HG03108 (cell line): ENCODE results near the gene ACTRT2.

ENCODE experiments used
- ATAC-seq: cut with Tn5 transposase; IDR thresholded peaks from one replicate; pipeline ENCODE4 v1.9.1; 2021; ENCODE audit warnings: moderate library complexity; ENCODE audit not compliant: unreplicated experiment

The ACTRT2 gene

GRCh38 chr1:2983706-2984398 lies 37.4 kb upstream of the ACTRT2 start:
- no peak for ATAC-seq

GRCh38 chr1:2984399-2985061 lies 36.7 kb upstream of the ACTRT2 start:
- no peak for ATAC-seq

- no peak for ATAC-seq
Observed at GRCh38 chr1:2985067-2985561, 36.2 kb upstream of the ACTRT2 start.

GRCh38 chr1:2985694-2986548 lies 35.3 kb upstream of the ACTRT2 start:
- no peak for ATAC-seq

- no peak for ATAC-seq
Observed at GRCh38 chr1:2986549-2987305, 34.5 kb upstream of the ACTRT2 start.

- no peak for ATAC-seq
Observed at GRCh38 chr1:2987773-2988172, 33.5 kb upstream of the ACTRT2 start.

- no peak for ATAC-seq
Observed at GRCh38 chr1:2988256-2988655, 33.0 kb upstream of the ACTRT2 start.

GRCh38 chr1:2989185-2989584 lies 32.1 kb upstream of the ACTRT2 start:
- ATAC-seq, result no peak

GRCh38 chr1:2989976-2990375 lies 31.3 kb upstream of the ACTRT2 start:
- no peak for ATAC-seq

- no peak for ATAC-seq
Observed at GRCh38 chr1:2990376-2991115, 30.7 kb upstream of the ACTRT2 start.

- ATAC-seq, result no peak
Observed at GRCh38 chr1:2991753-2992495, 29.3 kb upstream of the ACTRT2 start.

GRCh38 chr1:2998503-2999100 lies 22.7 kb upstream of the ACTRT2 start:
- ATAC-seq, result no peak

GRCh38 chr1:2999138-2999537 lies 22.1 kb upstream of the ACTRT2 start:
- ATAC-seq, result no peak

GRCh38 chr1:2999571-2999970 lies 21.7 kb upstream of the ACTRT2 start:
- ATAC-seq, result no peak

GRCh38 chr1:3000214-3000613 lies 21.1 kb upstream of the ACTRT2 start:
- no peak for ATAC-seq

- no peak for ATAC-seq
Observed at GRCh38 chr1:3000671-3001470, 20.4 kb upstream of the ACTRT2 start.

GRCh38 chr1:3001471-3002348 lies 19.6 kb upstream of the ACTRT2 start:
- ATAC-seq, result no peak
